DMS114 treated with DMSO at 0.1 percent for 48 hours (cell line): Measurements from ENCODE around the gene LYRM4.

ENCODE experiments used
- DNase-seq: peaks from one replicate; lab custom pipeline; 2025; ENCODE audit not compliant: unreplicated experiment; lab: John Stamatoyannopoulos, UW

The LYRM4 gene

DNA sequence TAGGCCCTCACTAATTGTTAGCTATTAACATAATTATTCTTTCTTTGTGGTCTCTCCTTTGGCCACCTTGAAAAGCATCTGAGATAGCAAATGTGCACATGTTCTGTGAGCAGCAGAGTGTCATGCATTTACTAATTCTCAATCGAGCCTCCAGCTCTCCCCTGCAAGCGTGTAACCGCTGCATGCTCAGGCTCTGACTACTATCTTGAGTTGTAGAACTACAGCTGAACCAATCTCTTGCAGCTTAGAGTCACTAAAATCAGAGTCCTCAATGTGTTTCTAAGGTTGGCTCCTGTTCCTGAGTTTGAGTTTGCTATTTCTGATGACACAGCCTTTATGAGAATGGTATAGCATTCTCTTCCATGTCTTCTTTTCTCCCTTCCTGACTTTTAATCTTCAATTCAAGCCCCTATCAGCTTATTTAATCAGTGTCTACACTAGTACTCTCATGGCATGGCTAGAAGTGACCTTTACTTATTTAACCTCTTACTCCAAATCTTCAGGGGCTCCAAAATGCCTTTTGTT lies 110.1 kb downstream of the LYRM4 start:
- DNase-seq: no peak

DNA sequence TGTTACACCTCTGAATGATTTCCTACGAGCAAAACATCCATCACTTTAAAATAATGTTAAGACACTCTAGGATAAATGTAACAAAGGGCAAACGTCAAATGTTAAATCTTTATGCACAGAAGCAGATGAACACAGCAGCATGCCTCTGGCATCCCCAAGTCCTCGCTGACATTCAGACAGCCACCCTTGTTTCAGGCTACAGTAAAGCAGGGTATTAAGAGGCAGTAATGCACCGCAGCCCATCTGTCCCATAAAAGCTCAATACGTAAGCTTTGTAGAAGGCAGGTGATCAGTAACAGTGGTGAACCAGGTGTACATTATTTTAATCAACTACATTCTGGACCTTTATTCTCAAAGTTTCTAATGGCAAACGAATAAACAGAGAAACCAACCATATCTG lies 110.9 kb downstream of the LYRM4 start:
- DNase-seq: no peak

DNA sequence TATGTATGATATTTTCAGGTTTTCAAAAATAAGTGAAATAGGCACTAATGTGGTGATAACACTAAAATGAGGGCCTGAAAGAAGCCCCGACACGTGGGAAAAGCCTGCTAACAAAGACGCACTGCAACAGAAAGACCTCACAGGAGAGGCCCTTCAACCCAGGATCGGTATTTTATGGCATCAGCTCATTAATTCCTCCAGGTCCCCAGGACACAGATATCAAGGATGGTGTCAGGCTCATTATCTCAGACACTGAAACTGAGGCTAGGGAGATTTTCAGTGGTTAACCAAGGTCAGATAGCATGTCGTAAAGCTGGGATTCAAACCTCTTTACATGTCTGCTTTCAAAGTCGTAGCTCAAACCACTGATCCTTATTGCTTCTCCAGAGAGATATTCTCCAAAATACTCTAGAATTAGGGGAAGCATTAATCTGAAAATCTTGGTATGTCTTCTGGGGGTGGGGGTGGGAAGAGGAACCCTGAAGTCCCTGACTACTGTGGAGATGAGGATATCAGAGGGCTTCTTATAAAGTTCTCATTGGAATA lies 111.5 kb downstream of the LYRM4 start:
- DNase-seq: no peak

DNA sequence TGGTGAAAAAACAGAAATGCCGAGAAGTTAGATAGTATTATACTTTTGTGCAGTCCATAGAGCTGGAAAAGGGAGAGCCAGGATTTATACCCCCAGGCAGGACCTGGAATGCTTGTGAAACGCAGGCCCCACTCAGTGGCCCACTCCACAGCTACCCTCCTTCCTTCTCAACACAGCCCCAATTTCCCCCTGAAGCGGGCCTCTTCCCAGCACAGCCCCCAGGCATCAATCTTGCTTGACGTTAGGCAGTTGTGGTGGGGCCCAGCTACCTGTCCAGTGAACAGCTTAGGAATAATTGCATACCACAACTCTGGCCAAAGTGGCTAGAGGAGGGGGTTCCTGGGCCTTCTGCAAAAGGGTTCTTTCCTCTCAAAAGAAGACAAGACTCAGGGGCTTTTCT lies 114.4 kb downstream of the LYRM4 start:
- DNase-seq: no peak

DNA sequence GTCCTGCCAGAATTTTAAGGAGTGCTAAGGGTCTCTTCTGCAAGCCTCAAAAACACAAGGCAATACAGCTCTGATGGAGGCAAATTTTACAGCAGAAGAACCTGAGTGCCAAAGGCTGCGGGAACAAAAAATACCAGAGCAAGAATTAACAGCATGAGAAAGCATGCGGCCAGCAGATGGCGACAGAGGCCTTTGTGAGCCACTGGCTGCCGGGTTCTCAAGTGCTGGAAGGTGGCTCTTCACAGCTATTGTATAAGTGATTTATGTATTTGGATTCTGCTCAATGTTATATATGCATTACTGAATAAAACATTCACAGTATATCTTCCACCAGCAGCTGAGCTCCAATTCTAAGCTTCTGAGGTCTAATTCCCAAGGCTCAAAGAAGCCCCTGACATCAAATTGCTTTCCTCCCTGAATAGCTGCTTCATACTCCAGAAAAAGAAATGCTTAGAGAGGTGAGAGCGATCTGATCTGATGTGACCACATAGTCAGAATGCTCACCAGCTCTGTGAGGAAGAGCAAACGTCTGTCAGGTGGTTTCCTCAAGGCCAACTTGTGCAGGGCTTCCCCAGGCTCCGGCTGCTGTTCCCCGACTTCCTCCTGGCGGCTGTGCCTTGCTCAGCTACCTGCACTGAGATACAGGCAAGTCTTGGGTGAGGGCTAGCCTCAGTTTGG lies 117.0 kb downstream of the LYRM4 start:
- peak; percentile 83 for DNase-seq

DNA sequence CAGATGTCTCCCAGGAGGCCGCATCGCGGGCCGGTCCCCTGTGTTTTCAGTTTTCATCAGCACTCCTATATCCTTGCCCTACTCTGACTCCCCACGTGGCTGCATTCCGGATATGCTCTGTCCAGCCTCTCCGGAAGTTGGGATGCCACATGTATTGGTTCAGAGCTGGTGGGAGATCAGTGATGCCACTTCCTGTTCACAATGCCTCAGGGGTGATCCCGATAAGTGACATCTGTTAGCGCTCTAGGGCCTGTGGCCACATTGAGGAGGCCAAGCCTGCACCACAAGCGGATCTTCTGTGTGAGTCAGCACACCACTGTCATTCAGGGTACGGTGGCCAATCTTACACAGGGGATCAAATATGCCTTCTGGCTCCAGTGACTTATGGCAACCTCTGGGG lies 117.8 kb downstream of the LYRM4 start:
- no peak for DNase-seq

- DNase-seq: no peak
Observed at GRCh38 chr6:5142131-5142530, 118.6 kb downstream of the LYRM4 start.

DNA sequence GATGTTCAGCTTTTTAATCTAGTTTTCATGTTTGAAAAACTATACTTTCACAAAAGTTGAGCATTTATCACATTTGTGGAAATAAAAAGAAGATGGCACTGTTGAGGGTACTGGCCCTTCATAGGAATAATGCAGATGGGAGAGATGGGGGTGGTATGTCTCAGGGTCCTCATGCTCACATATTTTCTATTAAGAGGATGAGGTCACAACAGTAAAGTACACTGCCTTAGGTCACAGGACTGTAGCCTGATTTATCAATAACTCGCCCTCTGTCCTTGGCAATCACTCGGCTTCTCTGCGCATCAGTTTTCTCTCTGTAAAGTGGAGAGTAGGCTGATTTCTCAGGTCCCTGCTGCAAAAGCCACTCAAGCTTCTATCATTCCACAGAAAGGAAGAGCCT lies 119.7 kb downstream of the LYRM4 start:
- DNase-seq: no peak

GRCh38 chr6:5139828-5140771 lies 120.7 kb downstream of the LYRM4 start:
- no peak for DNase-seq

GRCh38 chr6:5138995-5139827 lies 121.5 kb downstream of the LYRM4 start:
- no peak for DNase-seq

GRCh38 chr6:5136851-5137250 lies 123.9 kb downstream of the LYRM4 start:
- DNase-seq: no peak

GRCh38 chr6:5135788-5136376 lies 124.9 kb downstream of the LYRM4 start:
- peak; percentile 42 for DNase-seq

GRCh38 chr6:5133943-5134342 lies 126.8 kb downstream of the LYRM4 start:
- no peak for DNase-seq

DNA sequence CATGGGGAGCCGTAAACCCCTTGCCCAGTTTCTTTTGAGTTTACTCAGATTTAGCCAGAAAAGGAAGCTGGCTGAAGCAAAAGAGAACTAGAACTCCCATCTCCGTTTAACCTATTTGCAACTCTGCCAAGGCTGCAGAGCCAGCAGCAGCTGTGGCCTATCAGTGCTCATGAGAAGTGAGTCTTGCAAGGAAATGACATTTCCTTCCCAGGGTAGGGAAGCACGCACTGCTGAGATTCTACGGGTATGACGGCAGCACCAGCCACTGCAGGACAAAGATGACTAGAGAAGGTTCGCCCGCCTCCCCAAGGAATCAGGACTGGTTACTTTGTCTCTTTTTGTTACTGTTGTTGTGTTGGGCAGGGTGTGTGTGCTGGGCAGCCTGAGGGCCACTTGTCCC lies 128.0 kb downstream of the LYRM4 start:
- DNase-seq: no peak

DNA sequence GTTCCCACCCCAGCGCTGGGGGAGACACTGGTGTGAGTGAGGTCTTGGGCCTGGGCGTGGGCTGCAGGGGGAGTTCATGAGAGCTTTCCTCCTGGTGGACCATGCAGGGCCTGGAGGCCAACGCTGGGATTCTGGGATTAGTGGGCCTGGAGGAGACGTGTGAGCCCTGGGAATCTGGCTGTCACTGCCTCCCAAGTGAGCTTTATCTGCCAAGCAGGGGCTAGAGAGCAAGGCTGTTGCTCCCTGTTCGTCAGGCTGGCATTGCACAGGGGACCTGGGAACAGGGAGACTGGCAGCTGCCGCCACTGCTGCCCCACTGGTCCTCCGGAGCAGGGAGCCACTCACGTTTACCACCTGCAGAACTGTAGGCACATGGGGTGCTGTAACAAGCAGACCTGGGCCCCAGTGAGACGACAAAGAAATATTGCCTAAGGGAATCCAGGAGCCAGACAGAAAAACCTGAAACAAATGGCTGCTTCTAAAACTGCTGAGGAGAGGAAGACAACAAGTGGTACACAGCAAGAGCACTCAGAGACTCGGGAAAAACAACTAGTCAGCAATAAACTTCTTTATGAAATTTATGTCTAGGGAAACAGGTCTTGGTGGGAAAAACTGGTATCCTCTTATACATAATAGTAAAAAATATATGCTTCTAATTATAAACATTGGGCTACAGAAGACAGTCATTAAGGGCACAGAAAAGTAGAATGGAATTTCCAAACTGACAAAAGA lies 130.4 kb downstream of the LYRM4 start:
- no peak for DNase-seq

GRCh38 chr6:5128351-5128750 lies 132.4 kb downstream of the LYRM4 start:
- no peak for DNase-seq

- no peak for DNase-seq
Observed at GRCh38 chr6:5127106-5127687, 133.6 kb downstream of the LYRM4 start.

DNA sequence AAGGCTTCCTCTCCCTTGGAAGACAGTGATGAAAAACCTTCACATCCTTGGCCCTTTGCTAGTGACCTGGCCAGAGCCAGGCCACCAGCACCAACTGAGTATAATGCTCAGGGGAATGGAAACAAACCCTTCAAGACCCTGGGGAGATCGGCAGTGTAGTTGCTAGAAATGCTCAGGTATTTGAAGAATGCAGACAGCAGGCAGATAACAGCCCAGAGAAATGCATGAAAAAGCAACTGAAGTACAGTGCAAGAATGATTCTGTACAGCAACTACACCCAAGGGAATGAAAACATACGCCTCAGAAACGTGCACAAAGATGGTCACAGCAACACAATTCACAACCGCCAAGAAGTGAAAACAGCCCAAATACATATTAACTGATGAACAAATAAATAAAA lies 134.5 kb downstream of the LYRM4 start:
- DNase-seq: no peak

DNA sequence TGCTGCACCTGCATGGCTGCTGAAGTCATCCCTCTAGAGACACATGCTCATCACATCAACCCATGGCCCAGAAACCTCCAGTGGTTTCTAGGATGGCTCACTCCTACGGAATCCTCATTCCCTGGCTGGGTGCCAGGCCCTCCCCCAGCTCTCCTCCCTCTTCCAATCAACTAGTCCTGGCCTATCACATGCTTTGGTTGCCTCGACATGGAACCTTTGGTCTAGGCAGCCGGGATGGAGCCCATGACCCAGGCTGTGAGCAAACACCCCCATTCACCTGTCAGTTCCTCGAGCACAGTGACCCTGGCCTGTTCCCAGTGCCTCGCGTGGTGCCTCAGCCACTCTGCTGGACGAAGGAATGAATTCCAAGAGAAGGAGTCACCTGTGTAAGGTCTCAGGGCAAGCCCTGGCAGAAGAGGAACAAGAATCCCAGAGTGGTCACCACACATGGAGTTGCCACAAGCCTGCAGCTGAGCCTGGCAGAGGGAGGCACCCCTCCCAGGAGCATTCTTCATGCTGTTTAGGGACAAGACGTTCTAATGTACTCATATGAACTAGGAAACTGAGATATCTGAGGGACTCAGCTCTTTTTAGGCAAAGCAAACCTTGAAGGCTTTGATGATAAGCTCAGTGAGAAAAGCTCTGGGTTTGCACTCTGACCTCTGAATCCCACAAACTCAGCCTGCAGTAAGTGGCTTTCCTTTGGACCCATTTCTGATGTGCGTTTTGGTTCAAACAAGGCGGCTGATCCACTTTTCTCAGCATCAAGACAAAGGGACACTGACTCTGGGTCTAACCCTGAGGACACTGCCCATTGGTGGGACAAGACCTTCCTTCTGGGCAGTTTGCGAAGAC lies 135.4 kb downstream of the LYRM4 start:
- no peak for DNase-seq
